GM12878 (cell line): ENCODE measurements around the gene DYNC1I1. TPM values are rescaled to one million over a fixed set of nuclear protein-coding genes. Genes with fewer than 3 reads are reported as not detected.
A peak's percentile ranks its signal among the peaks of the same experiment; 100 is the strongest.

Experiments used
- ATAC-seq: fragments of 200-7000 bp; cut with Tn5 transposase; 3 replicates; pipeline ENCODE4 v1.9.1; 2020; ENCODE audit warnings: mild to moderate bottlenecking, moderate library complexity
- BruUV-seq: library from RNA; stranded (reverse); fragments of 400-500 nt; replicated peaks from 2 replicates; lab custom pipeline; 2021; lab: Mats Ljungman, UMichigan
- CTCF ChIA-PET: fragments of 300-600 bp; sonication (Branson Sonifier 250); formaldehyde crosslinking; extraction: SDS; loops from one replicate; lab custom pipeline; 2021; ENCODE audit warnings: inconsistent platforms; lab: Yijun Ruan, JAX
- POLR2A ChIA-PET: fragments of 350-600 bp; formaldehyde crosslinking; extraction: SDS; loops from one replicate; lab custom pipeline; 2021; ENCODE audit warnings: inconsistent platforms; lab: Charles Lee
- RAD21 ChIA-PET: fragments of 300-600 bp; sonication (Branson Sonifier 250); formaldehyde crosslinking; loops from one replicate; lab custom pipeline; 2023; ENCODE audit warnings: antibody characterized with exemption; ENCODE audit not compliant: unreplicated experiment; lab: Charles Lee
- SMC1A ChIA-PET: fragments of 300-600 bp; sonication (Branson Sonifier 250); formaldehyde crosslinking; loops from one replicate; lab custom pipeline; 2023; ENCODE audit not compliant: unreplicated experiment, uncharacterized antibody; lab: Charles Lee
- DNase-seq: peaks from one replicate; pipeline ENCODE4 v3.0.0-alpha.2; 2011; ENCODE audit warnings: low read depth, low spot score
- FAIRE-seq: peaks from 3 replicates; lab custom pipeline; 2011; peaks lifted over from hg19 to GRCh38; lab: Jason Lieb, UNC
- H2AFZ ChIP-seq: 2 replicates; pipeline ENCODE4 v1.6.0; 2011; ENCODE audit warnings: low read depth, low read length, control low read depth; ENCODE audit not compliant: control insufficient read depth
- H3K27ac ChIP-seq: 2 replicates; pipeline ENCODE4 v1.5.1; 2011; ENCODE audit warnings: control low read depth; ENCODE audit not compliant: control insufficient read depth, insufficient read depth
- H3K27me3 ChIP-seq, 2 experiments: replicated peaks in 1 of 2; 2 replicates each; pipeline versions ENCODE4 v1.6.0 to v1.6.1; 2011; ENCODE audit warnings: low read length in 1 of 2; ENCODE audit not compliant: control insufficient read depth in 2 of 2, insufficient read depth in 2 of 2
- H3K36me3 ChIP-seq, 2 experiments: 2 replicates each; pipeline ENCODE4 v1.5.1; 2011; ENCODE audit warnings: low read length in 1 of 2; ENCODE audit not compliant: control insufficient read depth in 2 of 2, insufficient read depth in 2 of 2
- H3K4me1 ChIP-seq: 2 replicates; pipeline ENCODE4 v1.6.1; 2011; ENCODE audit warnings: mild to moderate bottlenecking, low read length, moderate library complexity, mixed read lengths; ENCODE audit not compliant: control insufficient read depth, insufficient read depth
- H3K4me2 ChIP-seq: 2 replicates; pipeline ENCODE4 v1.6.0; 2011; ENCODE audit warnings: control low read depth; ENCODE audit not compliant: control insufficient read depth, insufficient read depth
- H3K4me3 ChIP-seq: fragments of 200-600 bp; sonication (generic); 2 replicates; pipeline ENCODE4 v1.5.1; 2016
- H3K79me2 ChIP-seq: 2 replicates; pipeline ENCODE4 v1.6.0; 2011; ENCODE audit warnings: low read length; ENCODE audit not compliant: control insufficient read depth, insufficient read depth
- H3K9ac ChIP-seq: 2 replicates; pipeline ENCODE4 v1.8.0; 2011; ENCODE audit warnings: low read length, control low read depth, mixed read lengths; ENCODE audit not compliant: control insufficient read depth, insufficient read depth
- H3K9me3 ChIP-seq: replicated peaks from 3 replicates; pipeline ENCODE4 v1.5.1; 2011; ENCODE audit warnings: mild to moderate bottlenecking, low read length; ENCODE audit not compliant: control insufficient read depth, insufficient read depth
- H4K20me1 ChIP-seq: 2 replicates; pipeline ENCODE4 v1.6.0; 2011; ENCODE audit not compliant: control insufficient read depth, insufficient read depth
- CBX3 ChIP-seq: fragments of 200-600 bp; sonication (generic); IDR thresholded peaks from 2 replicates; pipeline ENCODE4 v1.6.1; 2016; ENCODE audit warnings: low read depth, borderline replicate concordance
- CEBPB ChIP-seq, 2 experiments: fragments of 150-350 bp in 1 of 2; IDR thresholded peaks; 2 replicates each; pipeline ENCODE4 v1.6.1; 2012 to 2014; ENCODE audit warnings: low read depth in 2 of 2, low read length in 2 of 2, borderline replicate concordance in 1 of 2, inconsistent platforms in 1 of 2
- CEBPZ ChIP-seq: fragments of 150-350 bp; IDR thresholded peaks from 2 replicates; pipeline ENCODE4 v1.6.1; 2016; ENCODE audit warnings: low read depth, low read length
- CTCF ChIP-seq, 3 experiments: IDR thresholded peaks in 2 of 3; conservative IDR thresholded peaks in 1 of 3; 2 replicates each; pipeline ENCODE4 v1.5.1; 2011; ENCODE audit warnings: low read depth in 3 of 3, low read length in 3 of 3, mild to moderate bottlenecking in 3 of 3, control low read depth in 2 of 3, moderate library complexity in 2 of 3, inconsistent platforms in 1 of 3, mixed read lengths in 1 of 3; ENCODE audit not compliant: control insufficient read depth in 2 of 3, insufficient read depth in 1 of 3; ENCODE audit errors: extremely low read depth in 1 of 3
- GATAD2B ChIP-seq: fragments of 450-650 bp; conservative IDR thresholded peaks from 2 replicates; pipeline ENCODE4 v1.6.1; 2017; ENCODE audit warnings: low read depth, mild to moderate bottlenecking, moderate library complexity
- KDM1A ChIP-seq: fragments of 200-600 bp; sonication (generic); IDR thresholded peaks from 2 replicates; pipeline ENCODE4 v1.6.1; 2016; ENCODE audit warnings: borderline replicate concordance
- KLF5 ChIP-seq: fragments of 450-650 bp; IDR thresholded peaks from 2 replicates; pipeline ENCODE4 v1.6.1; 2014; ENCODE audit warnings: mild to moderate bottlenecking; ENCODE audit not compliant: partially characterized antibody
- LARP7 ChIP-seq: fragments of 450-650 bp; IDR thresholded peaks from 2 replicates; pipeline ENCODE4 v1.6.1; 2017; ENCODE audit warnings: mild to moderate bottlenecking
- NFXL1 ChIP-seq: fragments of 450-650 bp; IDR thresholded peaks from 2 replicates; pipeline ENCODE4 v1.6.1; 2017; ENCODE audit warnings: antibody characterized with exemption, mild to moderate bottlenecking, borderline replicate concordance
- PAX5 ChIP-seq: IDR thresholded peaks from 2 replicates; pipeline ENCODE4 v1.6.1; 2011; ENCODE audit warnings: low read depth, low read length, borderline replicate concordance
- RAD21 ChIP-seq: IDR thresholded peaks from 2 replicates; pipeline ENCODE4 v1.6.1; 2011; ENCODE audit warnings: mild to moderate bottlenecking, low read depth, low read length, moderate library complexity; ENCODE audit not compliant: insufficient read depth
- RELA ChIP-seq: fragments of 450-650 bp; IDR thresholded peaks from 2 replicates; pipeline ENCODE4 v1.8.0; 2014; ENCODE audit warnings: borderline replicate concordance; ENCODE audit not compliant: partially characterized antibody
- TAF1 ChIP-seq: IDR thresholded peaks from 2 replicates; pipeline ENCODE4 v1.6.1; 2011; ENCODE audit warnings: mild to moderate bottlenecking, low read depth, low read length, borderline replicate concordance
- TCF7 ChIP-seq: IDR thresholded peaks from 2 replicates; pipeline ENCODE4 v1.6.1; 2014; ENCODE audit warnings: antibody characterized with exemption, borderline replicate concordance
- YY1 ChIP-seq: IDR thresholded peaks from 2 replicates; pipeline ENCODE4 v1.6.1; 2011; ENCODE audit warnings: low read depth, mild to moderate bottlenecking, low read length
- ZNF384 ChIP-seq: IDR thresholded peaks from 2 replicates; pipeline ENCODE4 v1.6.1; 2012; ENCODE audit warnings: low read depth, mild to moderate bottlenecking, low read length, improper control_type of control experiment, borderline replicate concordance
- WGBS: methylation state at CpG from one replicate; pipeline ENCODE4 v1.1.6; 2016; ENCODE audit warnings: low lambda C conversion rate; ENCODE audit not compliant: insufficient replicate concordance, insufficient coverage; ENCODE audit errors: missing lambda C conversion rate; 5-methylcytosine and 5-hydroxymethylcytosine counted together
- in situ Hi-C: fragments of 300-500 bp; cut with MboI; formaldehyde crosslinking; loops from 9 replicates; pipeline ENCODE4 v1.14.3; 2018; ENCODE audit warnings: mixed read lengths
- intact Hi-C: fragments of 100-400 bp; cut with micrococcal nuclease; formaldehyde crosslinking; loops from one replicate; pipeline ENCODE4 v1.14.2; 2022; ENCODE audit not compliant: unreplicated experiment
- polyA plus RNA-seq, 11 experiments: library from polyadenylated mRNA; depleted of rRNA in 4 of 11; unstranded in 6 of 11; stranded (reverse) in 5 of 11; fragments of >200 nt; fragmentation: Nextera tagmentation in 4 of 11; fragmentation: Illumina TruSeq in 1 of 11; extraction: Ambion mirVana in 4 of 11; extraction: Trizol in 1 of 11; gene quantifications; 1 replicate in 1 of 11; 2 replicates in 10 of 11; pipeline versions ENCODE4 v1.2.1 to v1.2.3, GENCODE V29; 2011 to 2016; ENCODE audit warnings: inconsistent platforms in 2 of 11, missing spikeins in 2 of 11, low read depth in 1 of 11
- total RNA-seq, 4 experiments: library from RNA; depleted of rRNA in 3 of 4; stranded (reverse); fragments of >200 nt in 3 of 4; fragmentation: Illumina TruSeq in 1 of 4; extraction: Trizol in 1 of 4; gene quantifications; 2 replicates each; pipeline versions ENCODE4 v1.2.1 to v1.2.3, GENCODE V29; 2013 to 2021
- TF ChIP-seq, protein P1 (sequence below): fragments of 450-650 bp; IDR thresholded peaks from 2 replicates; pipeline ENCODE4 v1.6.1; 2016; ENCODE audit warnings: mild to moderate bottlenecking

Gene DYNC1I1
- total and polyA plus RNA-seq, 10 of the 15 experiments (the other 5 are each of a cell fraction or from before 2014, with no cell fraction given): 0.05 to 0.91 (median 0.14) TPM; not detected in 3

- Histone ChIP-seq H3K79me2 (no peaks in the 10 kb centered on the region), H3K27ac (no peak overlapping the region), H3K27me3 (no peaks in the 10 kb centered on the region; a peak in 1 of 4 replicates), H3K4me1 (no peaks in the 10 kb centered on the region), H3K36me3 (no peaks in the 10 kb centered on the region), H4K20me1 (no peaks in the 10 kb centered on the region; the same call in 1 of the 2 replicates), H3K4me3 (no peak overlapping the region), H2AFZ (no peak overlapping the region), H3K9me3 (no peaks in the 10 kb centered on the region), H3K9ac (no peak overlapping the region), H3K4me2 (no peak overlapping the region)
- ChIA-PET SMC1A (interaction anchor here (0.8 to 3.4 kb wide), 10 partner anchors 9 to 1148 kb away, joined by 3 to 22 read pairs (median 6); no protein-coding TSS in a partner anchor), CTCF (interaction anchor here (0.6 to 7.7 kb wide), 15 partner anchors 9 to 1757 kb away, joined by 3 to 91 read pairs (median 5); no protein-coding TSS in a partner anchor), RAD21 (interaction anchor here (1.9 to 3.9 kb wide), 2 partner anchors 194 to 1110 kb away, joined by 6 to 28 read pairs; no protein-coding TSS in a partner anchor), POLR2A (no interaction called here)
- DNase-seq (peak; percentile 3), FAIRE-seq (peak; percentile 98), ATAC-seq (peak; percentile 90)
- BruUV-seq: no TSS peak
- 22% methylated on average over 19 of the region's 19 CpGs for WGBS
- in situ Hi-C loops: loop anchor here (10.0 kb wide), 1 partner anchor 1918 kb away; no protein-coding TSS in a partner anchor
- intact Hi-C loops: loop anchor here (1.0 to 10.0 kb wide), 6 partner anchors 161 to 1919 kb away; no protein-coding TSS in a partner anchor
- TF ChIP-seq CTCF (IDR thresholded peaks at IDR 0.05 in 2 of 3, conservative IDR thresholded peaks at IDR 0.05 in 1 of 3; ENCODE audit: control insufficient read depth in 2 of 3, extremely low read depth in 1 of 3, insufficient read depth in 1 of 3, low read depth in 3 of 3, low read length in 3 of 3) (peak; percentile 74 to 93 (median 87)), CBX3 (no peak), LARP7 (no peak), TAF1 (no peak), GATAD2B (no peak), RAD21 (peak; percentile 93), PAX5 (no peak), YY1 (0 out of 2 replicates have a peak, but pooled peaks have one; percentile 33), ZNF384 (no peak), RELA (no peak), NFXL1 (no peak), TCF7 (no peak), KDM1A (no peak), KLF5 (no peak), CEBPB (IDR thresholded peaks at IDR 0.05; ENCODE audit: borderline replicate concordance in 1 of 2, low read depth in 2 of 2, low read length in 2 of 2) (no peak), CEBPZ (no peak)
- TF ChIP-seq, protein P1, sequence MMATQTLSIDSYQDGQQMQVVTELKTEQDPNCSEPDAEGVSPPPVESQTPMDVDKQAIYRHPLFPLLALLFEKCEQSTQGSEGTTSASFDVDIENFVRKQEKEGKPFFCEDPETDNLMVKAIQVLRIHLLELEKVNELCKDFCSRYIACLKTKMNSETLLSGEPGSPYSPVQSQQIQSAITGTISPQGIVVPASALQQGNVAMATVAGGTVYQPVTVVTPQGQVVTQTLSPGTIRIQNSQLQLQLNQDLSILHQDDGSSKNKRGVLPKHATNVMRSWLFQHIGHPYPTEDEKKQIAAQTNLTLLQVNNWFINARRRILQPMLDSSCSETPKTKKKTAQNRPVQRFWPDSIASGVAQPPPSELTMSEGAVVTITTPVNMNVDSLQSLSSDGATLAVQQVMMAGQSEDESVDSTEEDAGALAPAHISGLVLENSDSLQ: no peak
These were observed 144.4 kb downstream of the DYNC1I1 start for GRCh38 chr7:95916573-95917297.
